ENCODE results near the gene PHGDH. TPM values are rescaled to one million over a fixed set of nuclear protein-coding genes. Genes with fewer than 3 reads are reported as not detected.

PHGDH gene
- total RNA-seq, 3 donors from 2014 or later, result 65.5 to 77.4 (median 65.5) TPM

DNA sequence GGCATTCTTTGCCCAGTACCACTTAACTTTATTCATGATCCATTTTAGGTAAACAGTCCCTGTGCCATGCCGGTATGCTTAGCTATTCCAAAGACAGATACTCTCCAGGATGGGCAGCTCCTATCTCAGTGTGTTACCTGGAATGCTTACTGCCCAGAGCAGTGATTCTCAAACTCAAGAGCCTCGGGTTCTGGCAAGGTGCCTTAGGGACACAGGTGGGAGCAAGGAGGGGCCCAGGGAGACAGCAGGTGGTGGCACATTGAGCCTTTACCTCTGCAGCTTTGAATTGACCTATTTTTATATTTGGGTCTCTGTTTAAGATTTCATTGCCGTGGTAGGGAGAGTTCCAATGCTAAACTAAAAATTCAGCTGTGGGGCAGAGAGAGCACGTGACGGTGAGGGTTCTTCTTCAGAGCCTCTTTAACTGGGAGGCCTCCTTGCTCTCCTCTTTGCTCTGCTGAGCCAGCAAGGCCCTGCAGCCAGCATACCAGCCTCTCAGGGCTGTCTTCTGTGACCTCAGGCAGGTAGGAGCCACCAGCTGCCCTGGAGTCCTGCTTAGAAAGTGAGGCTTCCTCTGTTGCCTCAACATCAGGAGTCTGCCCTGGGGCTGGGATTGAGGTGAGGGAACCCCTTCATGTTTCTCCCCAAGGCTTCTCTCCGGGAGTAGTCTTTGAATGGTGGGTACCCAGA is 20.2 kb downstream of the PHGDH start:
- H3K4me1 Mint-ChIP-seq (ENCODE audit: low read depth), result no peaks in the 10 kb centered on the region
- DNase-seq, result no peak
- no peak overlapping the region for H3K4me3 Mint-ChIP-seq
- H3K36me3 Mint-ChIP-seq (ENCODE audit: insufficient read depth), result peaks cover 5% of the 10 kb centered on the region
- H3K9me3 Mint-ChIP-seq, result no peaks in the 10 kb centered on the region
- no peaks in the 10 kb centered on the region for H3K27me3 Mint-ChIP-seq (ENCODE audit: low read depth)
- no peak for ATAC-seq

- H3K4me3 Mint-ChIP-seq, result no peak overlapping the region
- H3K27me3 Mint-ChIP-seq (ENCODE audit: low read depth), result no peaks in the 10 kb centered on the region
- no peak for ATAC-seq
- no peaks in the 10 kb centered on the region for H3K36me3 Mint-ChIP-seq (ENCODE audit: insufficient read depth)
- no peak for DNase-seq
- no peaks in the 10 kb centered on the region for H3K9me3 Mint-ChIP-seq
- H3K4me1 Mint-ChIP-seq (ENCODE audit: low read depth), result no peaks in the 10 kb centered on the region
Observed at GRCh38 chr1:119732465-119733168, 20.9 kb downstream of the PHGDH start.

- H3K36me3 Mint-ChIP-seq (ENCODE audit: insufficient read depth), result no peaks in the 10 kb centered on the region
- ATAC-seq, result no peak
- no peaks in the 10 kb centered on the region for H3K4me1 Mint-ChIP-seq (ENCODE audit: low read depth)
Observed at GRCh38 chr1:119733754-119734153, 22.0 kb downstream of the PHGDH start.

DNA sequence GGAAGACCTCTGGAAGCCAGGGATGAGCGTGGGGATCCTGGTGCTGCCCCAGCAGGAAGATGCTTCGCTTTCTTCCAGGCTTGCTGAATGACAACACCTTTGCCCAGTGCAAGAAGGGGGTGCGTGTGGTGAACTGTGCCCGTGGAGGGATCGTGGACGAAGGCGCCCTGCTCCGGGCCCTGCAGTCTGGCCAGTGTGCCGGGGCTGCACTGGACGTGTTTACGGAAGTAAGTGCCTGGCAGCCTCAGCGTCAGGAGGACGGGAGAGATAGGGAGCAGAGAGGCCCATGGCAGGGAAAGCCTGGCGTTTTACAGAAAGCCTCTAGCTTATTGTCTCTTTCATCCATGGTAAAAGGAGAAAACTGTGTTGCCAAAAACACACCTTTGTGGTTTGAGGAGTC is 23.5 kb downstream of the PHGDH start:
- Mint-ChIP-seq H3K36me3 (ENCODE audit: insufficient read depth) (no peaks in the 10 kb centered on the region), H3K4me3 (no peak overlapping the region), H3K27me3 (ENCODE audit: low read depth) (no peaks in the 10 kb centered on the region), H3K9me3 (no peaks in the 10 kb centered on the region), H3K4me1 (ENCODE audit: low read depth) (no peaks in the 10 kb centered on the region)
- ATAC-seq, result no peak
- DNase-seq, result no peak

More at GRCh38 chr1:119733754-119734153, 22.0 kb downstream of the PHGDH start:
- H3K9me3 Mint-ChIP-seq, result no peaks in the 10 kb centered on the region
- H3K4me3 Mint-ChIP-seq, result no peak overlapping the region
- no peaks in the 10 kb centered on the region for H3K27me3 Mint-ChIP-seq (ENCODE audit: low read depth)
- no peak for DNase-seq

GRCh38 chr1:119736649-119737039 is 24.9 kb downstream of the PHGDH start:
- Mint-ChIP-seq H3K36me3 (ENCODE audit: insufficient read depth) (no peaks in the 10 kb centered on the region), H3K4me3 (no peak overlapping the region), H3K27me3 (ENCODE audit: low read depth) (no peaks in the 10 kb centered on the region), H3K9me3 (no peaks in the 10 kb centered on the region), H3K4me1 (ENCODE audit: low read depth) (no peaks in the 10 kb centered on the region)
- DNase-seq, result no peak
- ATAC-seq, result no peak

GRCh38 chr1:119737040-119737682 is 25.4 kb downstream of the PHGDH start:
- no peak for DNase-seq
- Mint-ChIP-seq H3K9me3 (no peaks in the 10 kb centered on the region), H3K27me3 (ENCODE audit: low read depth) (no peaks in the 10 kb centered on the region), H3K36me3 (ENCODE audit: insufficient read depth) (no peaks in the 10 kb centered on the region), H3K4me1 (ENCODE audit: low read depth) (no peaks in the 10 kb centered on the region), H3K4me3 (no peak overlapping the region)
- ATAC-seq, result no peak

DNA sequence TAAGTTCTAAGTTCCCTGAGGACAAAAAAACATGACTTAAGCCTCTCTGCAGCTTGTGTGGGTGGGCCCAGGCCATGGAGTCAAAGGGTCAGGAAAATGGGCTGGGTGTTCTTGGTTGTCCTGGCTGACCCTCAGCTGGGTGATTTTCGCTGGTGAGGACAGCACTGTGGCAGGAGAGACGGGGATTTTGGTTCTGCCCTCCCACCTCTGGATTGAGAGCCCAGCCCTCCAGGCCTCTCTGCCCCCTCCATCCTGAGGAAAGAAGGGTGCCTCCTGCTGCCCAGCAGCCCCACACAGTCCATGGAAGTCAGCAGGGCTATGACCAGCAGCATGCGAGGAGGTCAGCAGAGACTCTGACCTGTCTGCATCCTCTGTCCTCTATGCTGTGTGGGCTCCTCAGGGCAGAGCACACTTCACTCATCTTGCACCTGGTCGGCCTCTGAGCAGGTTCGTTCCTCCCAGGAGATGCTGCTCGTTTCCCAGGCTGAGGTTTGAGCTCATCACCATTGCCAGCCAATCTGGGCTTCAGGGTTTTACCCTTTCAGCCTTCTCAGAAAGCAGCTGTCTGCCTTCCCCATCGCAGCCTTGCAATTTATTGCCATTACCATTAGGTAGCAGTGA is 26.5 kb downstream of the PHGDH start:
- H3K9me3 Mint-ChIP-seq, result no peaks in the 10 kb centered on the region
- H3K4me3 Mint-ChIP-seq, result no peak overlapping the region
- no peaks in the 10 kb centered on the region for H3K27me3 Mint-ChIP-seq (ENCODE audit: low read depth)
- ATAC-seq (no peak), DNase-seq (no peak)
- H3K36me3 Mint-ChIP-seq (ENCODE audit: insufficient read depth), result no peaks in the 10 kb centered on the region
- H3K4me1 Mint-ChIP-seq (ENCODE audit: low read depth), result no peaks in the 10 kb centered on the region

- Mint-ChIP-seq H3K9me3 (no peaks in the 10 kb centered on the region), H3K36me3 (ENCODE audit: insufficient read depth) (no peaks in the 10 kb centered on the region), H3K4me1 (ENCODE audit: low read depth) (no peaks in the 10 kb centered on the region), H3K27me3 (ENCODE audit: low read depth) (no peaks in the 10 kb centered on the region), H3K4me3 (no peak overlapping the region)
- ATAC-seq, result no peak
- no peak for DNase-seq
Observed at GRCh38 chr1:119739150-119739549, 27.4 kb downstream of the PHGDH start.

- Mint-ChIP-seq H3K9me3 (no peaks in the 10 kb centered on the region), H3K36me3 (ENCODE audit: insufficient read depth) (no peaks in the 10 kb centered on the region), H3K4me3 (no peak overlapping the region), H3K27me3 (ENCODE audit: low read depth) (no peaks in the 10 kb centered on the region), H3K4me1 (ENCODE audit: low read depth) (no peaks in the 10 kb centered on the region)
- ATAC-seq (no peak), DNase-seq (no peak)
Observed at GRCh38 chr1:119740261-119740660, 28.5 kb downstream of the PHGDH start.

DNA sequence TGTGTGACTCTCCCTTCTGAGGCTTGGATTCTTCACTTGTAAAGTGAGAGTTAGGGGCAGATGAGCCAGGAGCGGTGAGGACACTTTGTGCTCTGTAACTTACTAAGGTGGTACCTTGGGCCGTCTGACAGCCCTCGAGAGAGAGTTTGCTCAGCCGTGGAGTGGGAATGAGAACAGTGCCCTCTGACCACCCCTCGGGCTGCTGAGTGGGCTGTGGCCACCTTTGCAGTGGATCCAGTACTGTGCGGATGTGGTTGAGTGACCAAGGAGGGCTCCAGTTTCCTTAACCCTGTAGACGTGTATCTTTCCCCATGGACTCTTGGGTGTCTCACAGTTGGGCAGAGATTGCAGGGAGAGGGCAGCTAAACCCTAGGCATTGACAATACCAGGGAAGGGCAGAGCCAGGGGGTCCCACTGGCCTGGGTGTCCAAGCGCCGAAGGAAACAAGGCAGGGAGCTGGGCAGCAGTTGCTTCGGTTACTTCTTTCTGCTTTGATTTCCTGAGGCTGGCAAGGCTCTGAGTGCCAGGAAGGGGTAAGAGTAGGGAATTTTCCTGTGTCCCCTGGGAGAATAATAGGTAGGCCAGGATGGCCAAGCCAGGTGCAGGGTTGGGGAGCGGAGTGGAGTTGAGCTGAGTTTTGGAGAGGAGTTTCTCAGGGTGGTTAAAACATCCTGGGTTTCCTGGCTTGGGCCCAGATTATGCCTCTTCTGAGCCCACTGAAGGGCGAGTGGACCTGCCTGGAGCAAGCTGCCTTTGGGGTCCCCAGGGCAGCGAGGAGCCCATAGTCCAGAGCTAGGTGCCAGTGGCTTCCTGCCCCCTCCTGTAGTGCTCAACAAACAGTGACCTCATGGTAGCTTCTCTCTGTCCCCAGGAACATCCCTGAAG is 29.4 kb downstream of the PHGDH start:
- DNase-seq (no peak), ATAC-seq (no peak)
- no peaks in the 10 kb centered on the region for H3K9me3 Mint-ChIP-seq
- no peaks in the 10 kb centered on the region for H3K27me3 Mint-ChIP-seq (ENCODE audit: low read depth)
- H3K4me3 Mint-ChIP-seq, result no peak overlapping the region
- no peaks in the 10 kb centered on the region for H3K36me3 Mint-ChIP-seq (ENCODE audit: insufficient read depth)
- no peaks in the 10 kb centered on the region for H3K4me1 Mint-ChIP-seq (ENCODE audit: low read depth)

- Mint-ChIP-seq H3K9me3 (no peaks in the 10 kb centered on the region), H3K36me3 (ENCODE audit: insufficient read depth) (no peaks in the 10 kb centered on the region), H3K4me1 (ENCODE audit: low read depth) (no peaks in the 10 kb centered on the region), H3K27me3 (ENCODE audit: low read depth) (no peaks in the 10 kb centered on the region), H3K4me3 (no peak overlapping the region)
- no peak for DNase-seq
- no peak for ATAC-seq
Observed at GRCh38 chr1:119742202-119742601, 30.5 kb downstream of the PHGDH start.

- H3K36me3 Mint-ChIP-seq (ENCODE audit: insufficient read depth), result no peaks in the 10 kb centered on the region
- DNase-seq, result no peak
- H3K4me1 Mint-ChIP-seq (ENCODE audit: low read depth), result no peaks in the 10 kb centered on the region
- ATAC-seq, result no peak
- H3K27me3 Mint-ChIP-seq (ENCODE audit: low read depth), result no peaks in the 10 kb centered on the region
- H3K4me3 Mint-ChIP-seq, result no peak overlapping the region
- no peaks in the 10 kb centered on the region for H3K9me3 Mint-ChIP-seq
Observed at GRCh38 chr1:119742677-119743076, 30.9 kb downstream of the PHGDH start.

DNA sequence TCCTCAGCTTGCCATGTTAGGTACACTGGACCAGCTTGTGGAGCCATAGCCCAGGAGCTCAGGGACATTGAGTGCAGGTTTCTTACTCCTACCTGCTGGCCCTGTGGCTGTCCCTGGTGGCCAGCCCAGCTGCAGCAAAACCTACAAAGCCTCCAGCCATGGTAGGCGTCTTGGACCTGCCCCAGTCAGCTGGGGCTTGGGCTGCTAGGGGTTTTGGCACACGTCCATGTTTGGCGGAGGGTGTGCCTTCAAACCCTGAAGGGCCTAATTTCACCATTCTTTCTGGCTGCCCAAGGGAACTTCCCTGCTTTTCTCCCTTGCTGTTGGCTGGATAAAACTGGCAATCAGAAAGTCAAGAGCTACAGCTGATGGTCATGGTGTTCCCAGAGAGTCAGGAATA is 31.6 kb downstream of the PHGDH start:
- DNase-seq, result no peak
- H3K4me1 Mint-ChIP-seq (ENCODE audit: low read depth), result no peaks in the 10 kb centered on the region

More for the DNA sequence above, 31.6 kb downstream of the PHGDH start:
- ATAC-seq, result no peak
- Mint-ChIP-seq H3K27me3 (ENCODE audit: low read depth) (no peaks in the 10 kb centered on the region), H3K4me3 (no peak overlapping the region), H3K9me3 (no peaks in the 10 kb centered on the region), H3K36me3 (ENCODE audit: insufficient read depth) (no peaks in the 10 kb centered on the region)
